Measurements from ENCODE around the gene BCL2L13. TPM values are rescaled to one million over a fixed set of nuclear protein-coding genes. Genes with fewer than 3 reads are reported as not detected.
A peak's percentile ranks its signal among the peaks of the same experiment; 100 is the strongest.

The BCL2L13 gene
- polyA plus RNA-seq, 4 donors = 15.1 to 35.1 (median 20.6) TPM

DNA sequence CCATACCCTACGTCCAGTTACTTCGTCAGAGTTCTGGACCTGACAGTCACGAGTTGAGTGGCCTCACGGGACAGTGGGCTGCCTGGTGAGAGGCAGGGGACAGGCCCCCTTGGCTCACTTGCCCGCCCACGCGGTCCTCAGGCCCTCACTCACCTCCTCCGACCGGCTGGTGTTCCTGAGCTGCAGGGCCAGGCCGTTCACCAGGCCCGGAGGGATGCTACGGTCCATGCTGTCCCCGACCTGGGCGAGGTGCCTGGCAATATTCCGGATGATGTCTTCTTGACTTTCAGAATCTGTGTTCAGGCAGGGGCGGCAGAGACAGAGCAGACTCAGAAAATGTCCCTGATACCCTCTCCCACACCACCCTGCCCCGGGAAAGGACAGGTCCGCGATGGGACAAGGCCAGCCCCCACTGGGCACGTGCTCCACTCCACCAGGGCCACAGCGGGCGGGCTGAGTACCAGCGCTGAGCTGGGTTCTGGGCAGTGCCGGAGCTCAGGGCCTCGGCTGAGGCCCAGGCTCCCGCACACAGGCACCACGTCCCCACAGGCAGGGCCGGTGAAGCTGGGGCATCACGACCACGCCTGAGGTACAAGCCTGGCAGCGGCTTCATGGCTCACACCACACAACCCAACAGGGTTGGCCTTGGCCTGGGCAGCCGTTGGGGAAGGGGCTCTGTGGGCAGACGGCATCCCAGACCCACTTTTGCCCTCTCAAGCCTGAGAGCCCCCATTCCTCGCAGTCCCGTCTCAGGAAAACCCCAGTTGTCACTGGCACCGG lies 100.8 kb downstream of the BCL2L13 start:
- no peak overlapping the region for H3K27ac ChIP-seq (ENCODE audit: low read depth in 1 of 3, low read length in 2 of 3)
- no peak overlapping the region for H3K4me3 ChIP-seq (ENCODE audit: low read depth in 1 of 3, low read length in 3 of 3)
- FAIRE-seq (no peak), DNase-seq (no peak)
- H3K9me3 ChIP-seq (ENCODE audit: control insufficient read depth in 2 of 2, insufficient read depth in 1 of 2, low read depth in 1 of 2, low read length in 1 of 2) = no peaks in the 10 kb centered on the region
- H3K36me3 ChIP-seq (ENCODE audit: control insufficient read depth in 3 of 3, insufficient read depth in 2 of 3, low read depth in 1 of 3, low read length in 3 of 3) = peaks cover 2 to 61% (median 4%) of the 10 kb centered on the region in 3 donors
- H3K27me3 ChIP-seq (ENCODE audit: control insufficient read depth in 3 of 3, insufficient read depth in 3 of 3, low read length in 3 of 3) = no peaks in the 10 kb centered on the region
- no peaks in the 10 kb centered on the region for H3K4me1 ChIP-seq (ENCODE audit: control insufficient read depth in 3 of 3, insufficient read depth in 2 of 3, low read depth in 1 of 3, low read length in 2 of 3)
- WGBS, 3 donors = 90 to 94% (median 93%) methylated on average over 36 of the region's 36 CpGs

DNA sequence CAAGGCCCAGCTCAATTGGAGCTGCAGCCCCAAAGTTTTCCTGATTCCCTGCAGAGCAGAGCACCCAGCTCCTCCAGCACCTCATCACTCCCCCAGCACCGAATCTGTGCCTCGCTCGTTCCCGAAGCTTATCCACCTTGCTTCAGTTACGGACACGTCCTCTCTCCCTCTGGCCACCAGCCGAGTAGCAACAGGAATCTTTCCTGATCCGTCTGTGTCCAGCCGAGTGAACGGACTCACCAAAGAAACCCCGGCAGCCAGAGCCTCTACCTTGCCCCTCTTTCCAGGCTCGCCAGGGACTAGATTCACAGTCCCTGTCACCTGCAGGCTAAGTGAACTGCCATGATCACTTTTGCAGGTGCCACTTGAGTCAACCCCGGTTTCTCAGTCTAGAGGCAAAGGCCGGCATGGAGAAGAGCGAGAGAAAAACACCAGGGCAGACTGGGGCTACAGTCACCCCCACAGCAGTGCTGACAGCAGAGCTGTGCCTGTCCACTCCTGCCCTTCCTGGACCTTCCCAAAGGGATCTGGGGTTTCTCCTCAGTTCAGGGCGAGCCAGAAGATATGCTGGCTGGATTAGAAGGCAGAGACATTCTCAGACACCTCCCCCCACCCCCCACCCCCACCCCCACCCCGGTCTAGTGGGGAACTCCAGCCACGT lies 103.4 kb downstream of the BCL2L13 start:
- H3K27ac ChIP-seq (ENCODE audit: low read depth in 1 of 3, low read length in 2 of 3) = no peak overlapping the region
- H3K36me3 ChIP-seq (ENCODE audit: control insufficient read depth in 3 of 3, insufficient read depth in 2 of 3, low read depth in 1 of 3, low read length in 3 of 3) = peaks cover 0 to 53% (median 0%) of the 10 kb centered on the region in 3 donors
- FAIRE-seq (no peak), DNase-seq (no peak)
- WGBS, 3 donors = 68 to 74% (median 69%) methylated on average over 18 of the region's 18 CpGs
- no peaks in the 10 kb centered on the region for H3K4me1 ChIP-seq (ENCODE audit: control insufficient read depth in 3 of 3, insufficient read depth in 2 of 3, low read depth in 1 of 3, low read length in 2 of 3)
- no peaks in the 10 kb centered on the region for H3K27me3 ChIP-seq (ENCODE audit: control insufficient read depth in 3 of 3, insufficient read depth in 3 of 3, low read length in 3 of 3)
- no peak overlapping the region for H3K4me3 ChIP-seq (ENCODE audit: low read depth in 1 of 3, low read length in 3 of 3)
- no peaks in the 10 kb centered on the region for H3K9me3 ChIP-seq (ENCODE audit: control insufficient read depth in 2 of 2, insufficient read depth in 1 of 2, low read depth in 1 of 2, low read length in 1 of 2)

DNA sequence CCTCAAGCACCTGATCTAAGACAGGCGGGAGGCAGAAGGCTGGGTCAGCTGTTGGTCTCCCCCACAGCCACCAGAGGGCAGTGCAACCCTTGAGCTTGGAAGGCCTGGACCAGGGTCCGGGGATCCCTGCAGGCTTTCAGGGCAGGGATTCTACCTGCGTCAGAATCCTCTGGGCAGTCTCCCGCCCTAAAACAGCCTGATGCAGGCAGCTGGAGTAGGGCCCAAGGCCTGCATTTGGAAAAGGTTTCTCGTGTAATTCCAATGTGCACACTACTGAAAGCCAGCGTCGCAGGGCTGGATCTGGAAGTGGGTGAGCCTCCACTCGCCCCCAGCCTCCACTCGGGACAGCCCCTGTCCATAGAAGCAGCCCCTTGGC lies 104.0 kb downstream of the BCL2L13 start:
- H3K27ac ChIP-seq (ENCODE audit: low read depth in 1 of 3, low read length in 2 of 3) = no peak overlapping the region
- DNase-seq = peak; percentile 69 to 79
- H3K9me3 ChIP-seq (ENCODE audit: control insufficient read depth in 2 of 2, insufficient read depth in 1 of 2, low read depth in 1 of 2, low read length in 1 of 2) = no peaks in the 10 kb centered on the region
- 46 to 57% (median 53%) methylated on average over 9 of the region's 9 CpGs for WGBS, 3 donors
- H3K4me1 ChIP-seq (ENCODE audit: control insufficient read depth in 3 of 3, insufficient read depth in 2 of 3, low read depth in 1 of 3, low read length in 2 of 3) = no peaks in the 10 kb centered on the region
- no peak overlapping the region for H3K4me3 ChIP-seq (ENCODE audit: low read depth in 1 of 3, low read length in 3 of 3)
- no peak for FAIRE-seq
- H3K27me3 ChIP-seq (ENCODE audit: control insufficient read depth in 3 of 3, insufficient read depth in 3 of 3, low read length in 3 of 3) = no peaks in the 10 kb centered on the region
- H3K36me3 ChIP-seq (ENCODE audit: control insufficient read depth in 3 of 3, insufficient read depth in 2 of 3, low read depth in 1 of 3, low read length in 3 of 3) = peaks cover 0 to 48% (median 0%) of the 10 kb centered on the region in 3 donors

DNA sequence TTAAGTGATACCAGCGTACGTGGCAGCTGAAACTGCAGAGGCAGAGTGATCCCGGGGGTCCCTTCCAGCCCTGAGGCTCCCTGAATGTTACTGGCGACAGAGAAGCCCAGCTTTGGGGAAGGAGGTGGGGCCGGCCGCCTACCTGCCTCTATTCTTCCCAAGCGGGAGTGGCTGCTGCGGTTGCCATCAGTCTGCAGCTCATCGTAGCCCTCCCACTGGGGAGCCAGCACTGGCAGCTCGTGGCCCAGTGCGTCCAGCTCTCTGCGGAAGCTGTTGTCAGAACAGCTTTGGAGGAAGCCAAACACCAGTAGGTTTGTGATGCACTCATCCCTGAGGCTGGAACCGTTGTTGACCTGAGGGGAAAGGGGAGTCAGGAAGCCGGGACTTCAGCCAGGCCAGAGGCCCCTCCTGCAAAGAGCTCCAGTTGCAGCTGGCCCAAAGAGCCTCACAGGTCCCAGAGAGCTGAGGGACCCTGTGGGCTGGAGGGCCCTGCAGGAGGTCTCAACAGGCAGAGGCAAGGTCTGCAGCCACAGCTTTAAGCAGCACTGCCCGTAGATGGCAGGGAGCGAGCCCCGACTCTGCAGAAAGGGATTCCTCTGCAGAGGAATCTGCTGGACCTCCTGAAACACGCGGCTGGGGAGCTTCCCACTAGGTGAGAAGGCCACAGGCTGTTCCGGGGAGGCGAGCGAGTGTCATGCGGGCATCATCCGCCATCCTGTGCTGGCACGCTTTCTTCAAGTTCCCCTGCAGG lies 105.3 kb downstream of the BCL2L13 start:
- no peak overlapping the region for H3K4me3 ChIP-seq (ENCODE audit: low read depth in 1 of 3, low read length in 3 of 3)
- no peak for FAIRE-seq
- H3K36me3 ChIP-seq (ENCODE audit: control insufficient read depth in 3 of 3, insufficient read depth in 2 of 3, low read depth in 1 of 3, low read length in 3 of 3) = peaks cover 0 to 35% (median 0%) of the 10 kb centered on the region in 3 donors

DNA sequence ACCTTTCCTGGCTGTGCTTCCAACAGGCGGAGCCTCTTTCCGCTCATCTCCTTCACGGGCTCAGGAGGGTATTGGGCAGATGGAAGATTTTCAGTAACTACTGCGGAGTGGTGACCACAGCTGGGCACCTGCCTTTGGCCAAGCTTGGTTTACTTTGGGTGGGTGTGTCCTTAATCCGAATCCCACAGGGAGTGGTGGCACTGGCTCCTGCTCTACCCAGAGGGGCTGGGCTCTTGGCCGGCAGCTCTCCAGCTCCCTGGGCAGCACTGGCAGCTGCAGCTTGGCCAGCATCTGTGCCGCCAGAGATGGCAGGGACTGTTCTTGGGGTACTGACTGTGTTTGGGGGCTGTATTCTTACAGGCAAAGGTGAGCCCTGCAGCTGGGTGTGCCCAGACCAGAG lies 105.9 kb downstream of the BCL2L13 start:
- H3K4me1 ChIP-seq (ENCODE audit: control insufficient read depth in 3 of 3, insufficient read depth in 2 of 3, low read depth in 1 of 3, low read length in 2 of 3) = no peaks in the 10 kb centered on the region
- no peaks in the 10 kb centered on the region for H3K9me3 ChIP-seq (ENCODE audit: control insufficient read depth in 2 of 2, insufficient read depth in 1 of 2, low read depth in 1 of 2, low read length in 1 of 2)
- FAIRE-seq (no peak), DNase-seq (no peak)
- H3K4me3 ChIP-seq (ENCODE audit: low read depth in 1 of 3, low read length in 3 of 3) = no peak overlapping the region
- H3K36me3 ChIP-seq (ENCODE audit: control insufficient read depth in 3 of 3, insufficient read depth in 2 of 3, low read depth in 1 of 3, low read length in 3 of 3) = peaks cover 0 to 29% (median 0%) of the 10 kb centered on the region in 3 donors
- 69 to 79% (median 76%) methylated on average over 7 of the region's 7 CpGs for WGBS, 3 donors
- no peaks in the 10 kb centered on the region for H3K27me3 ChIP-seq (ENCODE audit: control insufficient read depth in 3 of 3, insufficient read depth in 3 of 3, low read length in 3 of 3)
- no peak overlapping the region for H3K27ac ChIP-seq (ENCODE audit: low read depth in 1 of 3, low read length in 2 of 3)

More for the DNA sequence above, 105.3 kb downstream of the BCL2L13 start:
- Histone ChIP-seq H3K9me3 (ENCODE audit: control insufficient read depth in 2 of 2, insufficient read depth in 1 of 2, low read depth in 1 of 2, low read length in 1 of 2) (no peaks in the 10 kb centered on the region), H3K27me3 (ENCODE audit: control insufficient read depth in 3 of 3, insufficient read depth in 3 of 3, low read length in 3 of 3) (no peaks in the 10 kb centered on the region), H3K4me1 (ENCODE audit: control insufficient read depth in 3 of 3, insufficient read depth in 2 of 3, low read depth in 1 of 3, low read length in 2 of 3) (no peaks in the 10 kb centered on the region), H3K27ac (ENCODE audit: low read depth in 1 of 3, low read length in 2 of 3) (no peak overlapping the region)
- no peak for DNase-seq
- 80 to 85% (median 85%) methylated on average over 25 of the region's 25 CpGs for WGBS, 3 donors

DNA sequence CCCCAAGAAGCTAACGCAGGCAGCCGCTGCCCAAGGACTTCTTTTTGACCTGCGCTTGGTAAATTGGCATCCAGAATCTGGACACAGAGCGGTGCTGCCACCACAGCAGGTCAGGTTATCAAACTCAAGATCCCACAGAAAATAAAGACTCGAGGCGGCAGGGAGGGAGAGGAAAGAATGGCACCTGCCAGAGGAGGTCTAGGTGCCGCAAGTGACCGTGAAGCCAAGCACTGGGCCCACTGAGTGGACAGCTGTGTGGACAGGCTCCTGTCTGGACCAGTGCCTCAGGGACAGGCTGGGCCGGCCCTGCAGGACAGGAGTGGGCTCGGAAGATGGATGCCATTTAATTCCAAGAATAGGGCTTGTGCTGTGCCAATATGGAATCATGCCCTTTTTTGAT lies 108.4 kb downstream of the BCL2L13 start:
- Histone ChIP-seq H3K4me1 (ENCODE audit: control insufficient read depth in 3 of 3, insufficient read depth in 2 of 3, low read depth in 1 of 3, low read length in 2 of 3) (no peaks in the 10 kb centered on the region), H3K36me3 (ENCODE audit: control insufficient read depth in 3 of 3, insufficient read depth in 2 of 3, low read depth in 1 of 3, low read length in 3 of 3) (peaks cover 0 to 19% (median 0%) of the 10 kb centered on the region in 3 donors), H3K9me3 (ENCODE audit: control insufficient read depth in 2 of 2, insufficient read depth in 1 of 2, low read depth in 1 of 2, low read length in 1 of 2) (no peaks in the 10 kb centered on the region), H3K4me3 (ENCODE audit: low read depth in 1 of 3, low read length in 3 of 3) (no peak overlapping the region), H3K27ac (ENCODE audit: low read depth in 1 of 3, low read length in 2 of 3) (no peak overlapping the region), H3K27me3 (ENCODE audit: control insufficient read depth in 3 of 3, insufficient read depth in 3 of 3, low read length in 3 of 3) (no peaks in the 10 kb centered on the region)
- FAIRE-seq (no peak), DNase-seq (no peak)
- 96 to 97% (median 96%) methylated on average over 10 of the region's 10 CpGs for WGBS, 3 donors

DNA sequence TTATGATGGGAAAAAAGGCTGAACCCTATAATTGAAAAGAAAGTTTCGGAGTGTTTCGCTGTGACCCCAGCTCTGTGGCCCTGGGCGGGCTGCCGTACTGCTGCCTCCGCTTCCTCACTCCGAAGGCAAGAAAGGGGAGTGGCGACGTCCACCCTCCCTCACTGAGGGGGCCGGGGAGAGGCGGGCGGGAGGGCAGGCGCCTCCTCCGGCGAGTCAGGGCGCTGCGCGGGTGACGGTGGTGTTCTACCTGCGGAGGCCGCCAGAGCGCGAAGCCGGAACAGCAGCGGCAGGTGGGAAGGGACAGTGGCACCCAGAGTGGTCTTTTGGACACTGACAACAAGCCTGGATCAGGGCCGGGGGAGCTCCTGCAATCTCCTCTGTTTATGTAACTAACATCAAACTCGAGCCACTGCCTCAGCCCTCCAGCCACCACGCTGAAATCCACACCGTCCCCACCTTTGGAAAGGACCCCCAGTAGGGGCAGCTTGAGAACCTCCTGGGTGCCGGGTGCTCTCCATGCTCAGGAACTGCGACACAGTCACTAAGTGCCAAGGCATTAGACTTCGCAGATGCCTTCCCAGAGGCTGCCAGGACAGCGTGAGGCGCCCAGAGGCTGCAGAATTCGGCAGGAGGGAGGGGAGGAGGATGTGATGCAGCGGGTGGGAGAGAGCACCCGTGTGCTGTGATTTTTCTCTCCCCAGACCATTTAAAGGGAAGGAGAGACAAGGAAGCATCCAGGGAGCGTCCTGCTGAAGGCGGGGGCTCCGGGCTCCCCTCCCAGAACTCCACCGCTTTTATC lies 110.2 kb downstream of the BCL2L13 start:
- WGBS, 3 donors = 81 to 96% (median 89%) methylated on average over 39 to 40 of the region's 40 CpGs
- FAIRE-seq = no peak

More for the DNA sequence above, 110.2 kb downstream of the BCL2L13 start:
- DNase-seq = no peak
- Histone ChIP-seq H3K27me3 (ENCODE audit: control insufficient read depth in 3 of 3, insufficient read depth in 3 of 3, low read length in 3 of 3) (no peaks in the 10 kb centered on the region), H3K9me3 (ENCODE audit: control insufficient read depth in 2 of 2, insufficient read depth in 1 of 2, low read depth in 1 of 2, low read length in 1 of 2) (no peaks in the 10 kb centered on the region), H3K4me1 (ENCODE audit: control insufficient read depth in 3 of 3, insufficient read depth in 2 of 3, low read depth in 1 of 3, low read length in 2 of 3) (no peaks in the 10 kb centered on the region), H3K4me3 (ENCODE audit: low read depth in 1 of 3, low read length in 3 of 3) (no peak overlapping the region), H3K27ac (ENCODE audit: low read depth in 1 of 3, low read length in 2 of 3) (no peak overlapping the region), H3K36me3 (ENCODE audit: control insufficient read depth in 3 of 3, insufficient read depth in 2 of 3, low read depth in 1 of 3, low read length in 3 of 3) (peaks cover 0 to 9% (median 0%) of the 10 kb centered on the region in 3 donors)
